GOT3 (cell line): ENCODE data around the gene PTGIR.
"Not testable (repeated sequence)": the region's sequence is repeated elsewhere in the genome, so short reads cannot be mapped to it uniquely, and the experiment has no call there.

ENCODE experiments used
- DNase-seq: peaks from one replicate; lab custom pipeline; 2025; ENCODE audit warnings: mixed read lengths; lab: John Stamatoyannopoulos, UW

The PTGIR gene

GRCh38 chr19:46639358-46640182, 14.7 kb upstream of the PTGIR start:
- peak; percentile 19 for DNase-seq

- no peak for DNase-seq
These were observed 12.3 kb upstream of the PTGIR start for GRCh38 chr19:46637224-46637623.

GRCh38 chr19:46635920-46636761, 11.3 kb upstream of the PTGIR start, which contains the start of gene GNG8:
GNG8 (minus strand) TSS chr19:46636202; CDS start chr19:46634682, 1,520 bp downstream.
- DNase-seq = no peak

- no peak for DNase-seq
These were observed 9.8 kb upstream of the PTGIR start for GRCh38 chr19:46634656-46635218.

GRCh38 chr19:46634045-46634655, 9.3 kb upstream of the PTGIR start:
- peak; percentile 57 for DNase-seq

GRCh38 chr19:46633130-46633529, 8.2 kb upstream of the PTGIR start:
- no peak for DNase-seq

- DNase-seq = no peak
These were observed 6.6 kb upstream of the PTGIR start for GRCh38 chr19:46631481-46631880.

- no peak for DNase-seq
These were observed 5.8 kb upstream of the PTGIR start for GRCh38 chr19:46630586-46631205.

GRCh38 chr19:46629546-46630025, 4.7 kb upstream of the PTGIR start:
- no peak for DNase-seq

- DNase-seq = not testable (repeated sequence)
These were observed 4.1 kb upstream of the PTGIR start for GRCh38 chr19:46628970-46629369.

- DNase-seq = no peak
These were observed 1.6 kb upstream of the PTGIR start for GRCh38 chr19:46626446-46626845.

GRCh38 chr19:46625731-46626130, 842 bp upstream of the PTGIR start:
- DNase-seq = no peak

- no peak for DNase-seq
These were observed 880 bp downstream of the PTGIR start for GRCh38 chr19:46623915-46624502.

- no peak for DNase-seq
These were observed 2.8 kb downstream of the PTGIR start for GRCh38 chr19:46622118-46622446.

- no peak for DNase-seq
These were observed 3.4 kb downstream of the PTGIR start for GRCh38 chr19:46621191-46622117.

- no peak for DNase-seq
These were observed 4.2 kb downstream of the PTGIR start for GRCh38 chr19:46620716-46621115.

- DNase-seq = no peak
These were observed 4.6 kb downstream of the PTGIR start for GRCh38 chr19:46620267-46620666.

GRCh38 chr19:46618670-46619231, 6.1 kb downstream of the PTGIR start:
- DNase-seq = no peak

- no peak for DNase-seq
These were observed 7.3 kb downstream of the PTGIR start for GRCh38 chr19:46617601-46618000.
